GM18498 (cell line): ENCODE data around the gene ATP5F1A.
A peak's percentile ranks its signal among the peaks of the same experiment; 100 is the strongest.

Experiments used
- ATAC-seq: cut with Tn5 transposase; IDR thresholded peaks from one replicate; pipeline ENCODE4 v1.9.1; 2021; ENCODE audit warnings: mild to moderate bottlenecking, moderate library complexity; ENCODE audit not compliant: unreplicated experiment

ATP5F1A gene

GRCh38 chr18:46073474-46074331 lies 24.4 kb downstream of the ATP5F1A start:
- no peak for ATAC-seq

- ATAC-seq: no peak
Measured at GRCh38 chr18:46072959-46073358, 25.1 kb downstream of the ATP5F1A start.

- no peak for ATAC-seq
Measured at GRCh38 chr18:46072376-46072867, 25.7 kb downstream of the ATP5F1A start.

DNA sequence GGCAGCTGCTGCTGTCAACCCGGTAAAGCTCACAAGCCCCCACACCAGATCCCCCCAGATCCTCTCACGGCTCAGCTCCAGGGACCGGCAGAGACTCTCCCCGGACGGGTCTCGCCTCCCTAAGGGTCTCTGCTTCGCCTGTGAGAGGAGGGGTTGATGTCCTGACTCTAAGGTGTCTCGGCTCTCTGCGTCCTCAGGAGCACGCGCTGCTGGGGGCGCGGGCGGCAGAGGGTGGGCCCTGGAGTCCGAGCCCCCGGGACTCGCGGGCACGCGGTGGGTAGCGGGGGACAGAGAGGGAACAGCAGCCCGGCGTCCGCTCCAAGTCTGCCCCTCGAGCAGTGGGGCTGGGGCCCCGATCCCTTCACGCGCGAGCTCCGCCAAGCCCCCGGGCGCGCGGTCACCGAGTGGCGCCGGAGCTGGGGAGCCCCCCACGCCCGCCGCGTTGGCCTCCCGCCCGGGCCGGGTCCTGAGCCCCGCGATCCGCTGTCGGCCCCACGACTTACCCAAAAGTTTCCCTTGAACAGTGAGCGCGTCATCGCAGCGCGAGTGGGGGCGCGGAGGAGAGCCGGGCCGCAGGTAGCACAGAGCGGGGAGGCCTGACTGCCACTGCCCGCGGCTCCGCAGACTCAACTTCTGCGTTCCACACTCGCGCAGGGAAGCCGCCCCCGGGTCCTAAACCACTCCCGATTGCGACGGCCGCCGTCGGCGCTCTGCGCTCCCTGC lies 26.3 kb downstream of the ATP5F1A start, which contains the start of gene PSTPIP2:
PSTPIP2 (minus strand) TSS at position 608 of the 723 bp plus-strand sequence; CDS start at position 536, 72 bp downstream.
- ATAC-seq: peak; percentile 73

DNA sequence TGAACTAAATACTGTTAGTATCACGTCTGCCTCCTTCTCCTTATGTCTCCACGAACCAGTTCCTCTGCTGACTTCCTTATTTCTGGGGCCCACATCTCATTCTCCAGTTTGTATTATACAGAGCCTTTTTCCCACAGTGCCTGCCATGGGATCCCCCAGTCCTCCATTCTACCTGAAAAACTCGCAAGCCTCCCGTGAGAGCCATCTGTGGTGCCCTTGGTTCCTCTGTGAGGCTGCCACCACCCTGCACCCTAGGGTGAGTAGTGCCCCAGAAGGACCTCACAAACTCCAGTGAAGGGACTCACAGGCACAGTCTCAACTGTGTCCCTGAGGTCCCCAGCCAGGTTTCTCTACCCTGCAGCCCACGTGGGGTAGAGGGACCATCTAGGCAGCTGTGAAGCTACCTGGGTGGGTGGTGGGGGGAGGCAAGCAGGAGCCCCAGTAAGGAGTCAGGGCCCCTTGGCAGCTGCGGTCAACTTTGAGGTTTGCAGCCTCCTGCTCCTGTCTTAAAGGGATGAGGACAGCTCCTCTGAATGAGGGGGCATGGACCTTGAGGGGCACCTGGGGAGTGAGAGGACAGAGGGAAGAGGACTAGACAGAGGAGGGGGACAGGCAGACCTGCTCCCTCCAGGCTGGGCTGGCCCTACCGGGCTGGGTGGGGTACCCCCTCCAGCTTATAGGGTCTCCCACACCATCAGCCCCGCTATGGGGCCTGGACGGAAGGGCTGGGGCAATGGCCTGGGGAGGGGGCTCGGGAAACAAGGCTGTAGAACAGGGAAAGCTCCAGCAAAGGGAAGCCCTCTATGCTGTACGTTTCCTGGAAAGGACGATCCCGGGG lies 27.1 kb downstream of the ATP5F1A start:
- peak; percentile 35 for ATAC-seq

GRCh38 chr18:46070232-46070631 lies 27.9 kb downstream of the ATP5F1A start:
- no peak for ATAC-seq

DNA sequence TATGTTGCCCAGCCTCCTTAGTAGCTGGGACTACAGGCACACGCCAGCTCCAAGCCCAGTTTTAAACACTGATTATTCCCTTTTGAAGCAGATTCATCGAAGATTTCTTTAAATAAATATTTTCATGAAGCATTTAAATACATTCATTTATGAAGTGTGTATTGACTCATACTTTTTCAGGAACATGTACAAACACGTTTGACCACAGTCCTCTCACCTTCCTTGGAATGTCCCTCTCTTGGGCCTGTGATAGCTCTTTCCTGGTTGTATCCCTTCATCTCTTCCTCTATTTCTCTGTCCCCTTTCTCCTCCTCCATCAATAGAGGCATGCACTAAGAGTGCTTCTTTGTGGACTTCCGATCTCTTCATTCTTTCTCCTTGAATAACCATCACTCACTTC lies 28.6 kb downstream of the ATP5F1A start:
- ATAC-seq: no peak

DNA sequence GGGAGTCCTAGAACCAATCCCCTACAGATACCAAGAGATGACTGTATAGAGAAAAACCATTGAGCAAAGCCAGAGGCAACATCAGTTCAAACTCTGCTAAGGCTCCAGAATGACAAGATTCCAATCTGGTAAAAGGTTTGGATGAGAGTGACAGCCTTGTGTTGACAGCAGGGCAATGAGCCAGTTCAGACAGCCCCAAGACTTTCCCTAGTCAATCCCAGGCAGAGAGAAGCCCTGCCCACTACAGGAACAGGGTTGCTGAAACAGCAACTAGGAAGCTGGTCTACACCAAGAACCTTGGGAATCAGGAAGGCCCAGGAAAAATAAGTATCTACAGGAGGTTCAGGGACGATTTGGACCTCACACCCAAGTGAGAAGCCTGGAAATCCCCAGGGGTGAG lies 29.3 kb downstream of the ATP5F1A start:
- ATAC-seq: no peak

DNA sequence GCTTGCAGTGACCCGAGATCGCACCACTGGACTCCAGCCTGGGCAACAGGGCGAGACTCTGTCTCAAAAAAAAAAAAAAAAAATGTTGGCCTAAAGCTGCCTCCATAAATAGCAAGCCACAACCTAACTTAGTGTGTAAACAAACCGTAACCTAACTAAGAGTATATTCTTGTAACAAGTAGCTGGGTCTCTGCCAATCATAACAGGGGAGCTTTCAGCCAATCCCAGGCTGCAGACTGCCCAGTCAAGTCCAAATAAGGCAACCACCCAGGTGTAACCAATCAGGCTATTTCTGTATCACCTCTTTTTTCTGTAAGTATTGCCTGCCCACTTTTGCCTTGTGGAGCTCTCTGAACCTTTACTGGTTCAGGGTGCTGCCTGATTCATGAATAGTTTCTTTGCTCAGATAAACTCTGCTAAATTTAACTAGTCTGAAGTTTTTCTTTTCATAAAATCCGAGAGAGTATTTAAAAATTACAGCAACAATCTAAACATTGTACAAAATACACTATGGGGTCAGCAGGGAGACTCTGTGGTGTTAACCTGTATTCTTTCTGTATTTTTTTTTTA lies 30.6 kb downstream of the ATP5F1A start:
- ATAC-seq: no peak

GRCh38 chr18:46062781-46063180 lies 35.3 kb downstream of the ATP5F1A start:
- no peak for ATAC-seq

DNA sequence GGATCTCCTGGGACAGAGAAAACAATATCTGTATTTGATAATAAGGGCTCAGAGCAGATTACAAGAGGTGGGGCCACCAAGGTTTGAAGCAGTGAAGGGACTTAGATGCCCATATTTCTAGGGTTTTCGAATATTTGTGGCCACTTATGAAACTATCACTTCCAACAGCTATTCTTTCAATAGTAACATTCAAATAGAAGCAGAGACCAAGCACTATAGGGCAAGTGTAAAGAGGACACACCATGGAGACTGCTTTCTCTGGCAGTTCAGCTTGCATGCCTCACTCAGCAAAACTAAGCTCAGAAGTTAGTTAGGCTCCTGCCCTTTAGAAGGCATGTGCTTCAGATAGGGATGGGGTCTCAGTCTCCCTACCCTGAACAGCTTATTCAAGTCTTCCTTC lies 36.3 kb downstream of the ATP5F1A start:
- ATAC-seq: no peak

DNA sequence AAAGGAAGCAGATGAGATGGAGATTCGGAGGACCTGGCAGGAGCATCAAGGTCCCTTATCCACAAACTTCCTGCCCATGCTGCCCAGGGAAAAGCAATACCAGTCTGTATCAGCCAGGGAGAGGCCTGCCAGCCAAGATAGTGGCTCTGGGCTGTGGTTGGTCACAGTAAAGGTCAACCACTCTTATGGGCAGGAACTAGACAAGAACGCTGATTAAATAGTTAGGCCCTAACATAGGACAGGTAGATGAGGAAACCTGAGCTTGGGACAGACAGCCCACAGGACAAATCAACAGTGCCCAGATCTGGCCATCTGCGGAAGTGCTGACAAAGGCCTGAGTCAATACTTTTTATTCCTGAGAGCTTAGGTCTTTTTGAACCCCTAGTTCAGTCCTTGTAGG lies 36.7 kb downstream of the ATP5F1A start:
- ATAC-seq: no peak

GRCh38 chr18:46060359-46060841 lies 37.7 kb downstream of the ATP5F1A start:
- no peak for ATAC-seq

DNA sequence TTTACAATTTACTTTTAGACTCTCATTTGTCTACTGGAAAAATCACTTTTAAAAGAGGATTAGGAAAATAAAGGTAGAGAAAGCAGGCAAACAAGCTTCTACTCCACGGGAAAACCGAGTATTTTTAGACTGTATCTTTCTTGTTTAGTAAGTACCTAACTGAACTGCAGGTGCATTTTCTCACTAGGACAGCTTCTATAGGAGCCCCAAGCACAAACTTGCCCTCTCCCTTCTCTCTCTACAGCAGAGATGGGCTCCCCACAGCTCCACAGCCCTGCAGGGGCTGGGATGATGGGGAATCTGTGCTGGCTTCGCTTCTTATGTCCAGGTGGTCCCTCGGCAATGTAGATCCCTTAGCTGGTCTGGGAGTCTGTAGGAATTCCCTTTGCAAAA lies 42.3 kb downstream of the ATP5F1A start:
- ATAC-seq: no peak

DNA sequence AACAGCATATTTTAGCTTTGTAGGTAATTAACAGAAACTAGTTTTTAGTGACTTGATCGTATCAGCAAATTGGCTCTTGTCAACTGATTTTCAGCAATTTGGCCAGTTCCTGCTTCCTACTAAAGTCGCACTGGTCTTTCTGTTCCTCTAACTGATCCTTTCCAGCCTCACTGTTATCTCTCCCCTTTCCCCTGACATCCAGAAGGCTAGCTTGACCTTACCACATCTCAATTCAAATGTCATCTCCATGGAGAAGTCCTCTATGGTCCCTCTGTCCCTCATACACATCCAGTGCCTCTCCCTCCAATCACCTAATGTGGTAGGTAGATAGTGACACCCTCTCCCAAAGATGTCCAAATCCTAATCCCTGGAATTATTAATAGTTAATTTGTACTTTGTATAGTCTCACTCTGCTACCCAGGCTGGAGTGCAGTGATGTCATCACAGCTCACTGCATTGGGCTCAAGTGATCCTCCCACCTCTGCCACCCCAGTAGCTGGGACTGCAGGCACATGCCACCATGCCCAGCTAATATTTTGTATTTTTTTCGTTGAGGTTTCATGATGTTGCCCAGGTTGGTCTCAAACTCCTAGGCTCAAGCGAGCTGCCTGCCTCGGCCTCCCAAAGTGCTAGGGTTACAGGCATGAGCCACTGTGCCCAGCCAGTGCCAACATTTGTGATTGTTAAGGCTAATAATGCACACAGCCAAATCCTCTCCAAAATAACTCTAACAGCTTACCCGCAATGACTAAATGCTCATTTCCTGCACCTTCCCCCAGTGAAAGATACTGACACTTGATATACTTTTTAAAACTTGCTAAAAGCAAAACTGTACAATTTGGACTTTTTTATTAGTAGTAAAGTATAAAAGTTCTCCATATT lies 42.9 kb downstream of the ATP5F1A start:
- ATAC-seq: peak; percentile 62

DNA sequence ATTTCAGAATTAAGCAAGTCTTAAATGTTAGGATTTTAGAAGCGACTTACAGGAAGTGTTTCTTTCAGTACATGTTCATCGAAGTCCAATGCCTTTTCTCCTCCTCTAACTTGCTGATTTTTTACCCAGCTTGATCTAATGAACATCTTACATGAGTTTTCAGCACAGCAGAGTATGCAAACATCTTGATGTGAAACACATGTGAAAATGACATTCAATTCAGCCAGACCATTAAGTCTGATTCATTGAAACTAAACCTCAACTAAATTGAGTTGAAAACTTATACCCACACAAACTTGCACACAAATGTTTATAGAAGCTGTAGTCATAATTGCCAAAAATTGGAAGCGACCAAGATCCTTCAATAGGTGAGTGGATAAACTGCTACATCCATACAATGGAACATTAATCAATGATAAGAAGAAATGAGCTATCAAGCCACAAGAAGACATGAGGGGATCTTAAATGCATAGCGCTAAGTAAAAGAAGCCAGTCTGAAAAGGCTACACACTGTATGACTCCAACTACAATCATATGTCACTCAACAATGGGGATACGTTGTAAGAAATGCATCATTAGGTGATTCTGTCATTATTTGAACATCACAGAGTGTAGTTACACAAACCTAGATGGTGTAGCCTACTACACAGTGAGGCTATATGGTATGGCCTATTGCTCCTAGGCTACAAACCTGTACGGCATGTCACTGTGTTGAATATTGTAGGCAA lies 44.6 kb downstream of the ATP5F1A start:
- ATAC-seq: no peak

DNA sequence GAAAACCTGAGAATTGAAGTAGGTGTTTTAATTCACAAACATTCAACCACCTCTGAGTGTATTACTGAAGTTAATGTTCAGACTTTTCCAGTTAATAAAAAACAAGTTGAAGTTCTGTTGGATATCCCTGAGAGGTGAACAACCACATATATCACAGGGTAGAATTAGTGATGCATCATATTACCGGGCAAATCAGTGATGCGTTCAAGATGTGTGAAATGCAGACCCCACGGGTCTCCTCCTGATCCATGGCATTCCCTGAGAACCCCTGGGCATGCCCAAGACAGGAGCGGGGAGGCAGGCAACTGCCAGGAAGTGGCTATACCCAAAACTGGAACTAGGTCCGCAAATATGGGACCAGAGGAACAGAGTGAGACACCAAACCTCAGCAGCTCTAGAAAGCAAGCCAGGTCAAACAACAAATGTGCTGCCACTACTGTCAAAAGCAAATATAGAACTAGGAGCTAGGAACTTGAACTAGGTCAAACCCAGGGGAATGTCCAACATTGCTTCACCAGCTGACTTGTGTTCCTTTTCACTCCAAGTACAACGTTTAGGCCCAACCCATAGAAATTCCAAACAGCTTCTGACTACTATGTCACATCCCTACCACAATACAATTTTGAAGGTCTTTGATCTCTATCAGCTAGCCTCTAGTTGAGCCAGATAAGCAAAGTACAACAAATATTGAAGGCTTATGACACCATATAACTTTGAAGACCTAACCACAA lies 46.2 kb downstream of the ATP5F1A start:
- ATAC-seq: peak; percentile 47

DNA sequence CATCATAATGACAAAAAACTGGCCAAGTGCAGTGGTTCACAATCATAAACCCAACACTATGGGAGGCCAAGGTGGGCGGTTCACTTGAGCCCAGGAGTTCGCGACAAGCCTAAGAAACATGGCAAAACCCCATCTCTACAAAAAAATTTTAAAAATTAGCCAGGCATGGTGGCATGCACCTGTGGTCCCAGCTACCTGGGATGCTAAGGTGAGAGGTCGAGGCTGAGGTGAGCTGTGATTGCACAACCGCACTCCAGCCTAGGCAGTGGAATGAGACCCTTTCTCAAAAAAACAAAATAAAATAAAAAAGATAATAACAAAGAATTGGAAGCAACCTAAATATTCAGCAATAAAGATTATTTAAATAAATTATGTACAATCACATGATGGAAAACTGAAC lies 47.8 kb downstream of the ATP5F1A start:
- no peak for ATAC-seq
